H1 (cell line): ENCODE measurements around the gene TEX26. TPM values are rescaled to one million over a fixed set of nuclear protein-coding genes. Genes with fewer than 3 reads are reported as not detected.

Experiments used
- CTCF ChIA-PET: fragments of 300-600 bp; sonication (Branson Sonifier 250); formaldehyde crosslinking; loops from one replicate; lab custom pipeline; 2021; ENCODE audit not compliant: partially characterized antibody; lab: Charles Lee
- POLR2A ChIA-PET: fragments of 300-600 bp; sonication (Branson Sonifier 250); formaldehyde crosslinking; loops from one replicate; lab custom pipeline; 2021; ENCODE audit warnings: inconsistent platforms; ENCODE audit not compliant: partially characterized antibody; lab: Charles Lee
- DNase-seq, 2 experiments: peaks; one replicate each; pipeline versions ENCODE4 v3.0.0 to v3.0.0-alpha.2; 2010 to 2022; ENCODE audit warnings: low spot score in 2 of 2, low read depth in 1 of 2, mixed read lengths in 1 of 2
- FAIRE-seq: peaks from 2 replicates; lab custom pipeline; 2011; peaks lifted over from hg19 to GRCh38; lab: Jason Lieb, UNC
- H2AFZ ChIP-seq: 2 replicates; pipeline ENCODE4 v1.8.1; 2012; ENCODE audit warnings: low read length, inconsistent platforms
- H2AK5ac ChIP-seq: 2 replicates; pipeline ENCODE4 v1.6.1; 2013; ENCODE audit warnings: low read depth, low read length
- H2BK120ac ChIP-seq: replicated peaks from 2 replicates; pipeline ENCODE3; 2013; ENCODE audit warnings: low read depth, low read length, inconsistent platforms
- H2BK12ac ChIP-seq: 2 replicates; pipeline ENCODE4 v1.6.1; 2013; ENCODE audit warnings: low read depth, low read length
- H2BK15ac ChIP-seq: 2 replicates; pipeline ENCODE4 v1.6.1; 2013; ENCODE audit warnings: low read length
- H2BK20ac ChIP-seq: 2 replicates; pipeline ENCODE4 v1.6.1; 2013; ENCODE audit warnings: low read length
- H2BK5ac ChIP-seq: 2 replicates; pipeline ENCODE4 v1.6.1; 2013; ENCODE audit warnings: low read depth, low read length
- H3K14ac ChIP-seq: 2 replicates; pipeline ENCODE4 v1.6.1; 2013; ENCODE audit warnings: inconsistent platforms; ENCODE audit not compliant: insufficient read length
- H3K18ac ChIP-seq: 2 replicates; pipeline ENCODE4 v1.6.1; 2013; ENCODE audit warnings: low read length; ENCODE audit errors: extremely low read depth
- H3K23ac ChIP-seq: 2 replicates; pipeline ENCODE4 v1.6.1; 2013; ENCODE audit warnings: inconsistent platforms; ENCODE audit not compliant: insufficient read length
- H3K23me2 ChIP-seq: 2 replicates; pipeline ENCODE4 v1.6.1; 2013; ENCODE audit warnings: low read depth, low read length
- H3K27ac ChIP-seq: 2 replicates; pipeline ENCODE4 v1.6.1; 2011; ENCODE audit warnings: low read depth, low read length, inconsistent platforms
- H3K27me3 ChIP-seq, 4 experiments: replicated peaks in 1 of 4; 1 replicate in 1 of 4; 2 replicates in 3 of 4; pipeline versions ENCODE4 v1.6.1 to v1.8.1; 2011 to 2013; ENCODE audit warnings: low read length in 3 of 4, mild to moderate bottlenecking in 3 of 4, inconsistent platforms in 2 of 4, mixed read lengths in 2 of 4, moderate library complexity in 1 of 4; ENCODE audit not compliant: control insufficient read depth in 3 of 4, insufficient read depth in 3 of 4; ENCODE audit errors: extremely low read depth in 1 of 4
- H3K36me3 ChIP-seq, 4 experiments: 2 replicates each; pipeline versions ENCODE4 v1.6.1 to v1.8.1; 2011 to 2013; ENCODE audit warnings: mild to moderate bottlenecking in 4 of 4, low read length in 3 of 4, moderate library complexity in 2 of 4, control low read depth in 1 of 4, inconsistent platforms in 1 of 4; ENCODE audit not compliant: insufficient read depth in 4 of 4, control insufficient read depth in 2 of 4
- H3K4ac ChIP-seq: replicated peaks from 2 replicates; pipeline ENCODE3; 2013; ENCODE audit warnings: low read length, low read depth, mixed read lengths, inconsistent platforms; ENCODE audit not compliant: insufficient read length
- H3K4me1 ChIP-seq, 4 experiments: replicated peaks in 1 of 4; 1 replicate in 1 of 4; 2 replicates in 3 of 4; pipeline versions ENCODE4 v1.6.1 to v1.8.1; 2011 to 2013; ENCODE audit warnings: low read length in 3 of 4, inconsistent platforms in 2 of 4, mixed read lengths in 1 of 4; ENCODE audit not compliant: insufficient read depth in 4 of 4, control insufficient read depth in 3 of 4
- H3K4me2 ChIP-seq, 2 experiments: 2 replicates each; pipeline versions ENCODE4 v1.6.1 to v1.8.1; 2011 to 2013; ENCODE audit warnings: low read depth in 2 of 2, low read length in 2 of 2, control low read depth in 1 of 2, inconsistent platforms in 1 of 2, mild to moderate bottlenecking in 1 of 2; ENCODE audit not compliant: insufficient read depth in 1 of 2
- H3K4me3 ChIP-seq, 4 experiments: fragments of 200-600, 300-600 bp in 1 of 4; sonication (generic), shearing (Covaris generic), sonication (Bioruptor Twin) in 1 of 4; 2 replicates each; pipeline versions ENCODE4 v1.5.1 to v1.8.1; 2011 to 2016; ENCODE audit warnings: low read length in 4 of 4, low read depth in 3 of 4, control low read depth in 2 of 4, inconsistent platforms in 2 of 4, mild to moderate bottlenecking in 2 of 4, mixed read lengths in 1 of 4, moderate library complexity in 1 of 4; ENCODE audit not compliant: insufficient read depth in 2 of 4; ENCODE audit errors: extremely low read depth in 1 of 4
- H3K56ac ChIP-seq: replicated peaks from 2 replicates; pipeline ENCODE3; 2013; ENCODE audit warnings: low read depth, mild to moderate bottlenecking, mixed read lengths, low read length, inconsistent platforms; ENCODE audit not compliant: insufficient read length
- H3K79me1 ChIP-seq: 2 replicates; pipeline ENCODE4 v1.6.1; 2013; ENCODE audit warnings: low read depth, low read length, control low read depth
- H3K79me2 ChIP-seq, 2 experiments: 2 replicates each; pipeline versions ENCODE4 v1.6.1 to v1.8.1; 2012 to 2013; ENCODE audit warnings: low read length in 2 of 2, mild to moderate bottlenecking in 2 of 2, inconsistent platforms in 1 of 2; ENCODE audit not compliant: insufficient read depth in 2 of 2, control insufficient read depth in 1 of 2
- H3K9ac ChIP-seq, 4 experiments: replicated peaks in 1 of 4; 1 replicate in 1 of 4; 2 replicates in 3 of 4; pipeline versions ENCODE4 v1.6.1 to v1.8.1; 2011 to 2013; ENCODE audit warnings: low read depth in 3 of 4, low read length in 3 of 4, control low read depth in 2 of 4, mild to moderate bottlenecking in 2 of 4, moderate library complexity in 2 of 4, inconsistent platforms in 1 of 4; ENCODE audit errors: extremely low read depth in 1 of 4
- H3K9me3 ChIP-seq, 2 experiments: 2 replicates each; pipeline versions ENCODE4 v1.6.1 to v1.8.1; 2012 to 2013; ENCODE audit warnings: mild to moderate bottlenecking in 2 of 2, moderate library complexity in 2 of 2, control low read depth in 1 of 2, inconsistent platforms in 1 of 2, low read depth in 1 of 2, low read length in 1 of 2, mixed read lengths in 1 of 2; ENCODE audit not compliant: insufficient read depth in 2 of 2
- H4K20me1 ChIP-seq, 2 experiments: replicated peaks in 1 of 2; 2 replicates each; pipeline versions ENCODE3 to v1.8.1; 2011 to 2013; ENCODE audit warnings: inconsistent platforms in 2 of 2, low read length in 2 of 2, mild to moderate bottlenecking in 1 of 2; ENCODE audit not compliant: insufficient read depth in 2 of 2, control insufficient read depth in 1 of 2
- H4K5ac ChIP-seq: 2 replicates; pipeline ENCODE4 v1.6.1; 2013; ENCODE audit warnings: low read length, low read depth, mixed read lengths, inconsistent platforms; ENCODE audit not compliant: insufficient read length
- H4K8ac ChIP-seq: 2 replicates; pipeline ENCODE4 v1.8.0; 2013; ENCODE audit warnings: mild to moderate bottlenecking, moderate library complexity, low read length, inconsistent platforms; ENCODE audit not compliant: insufficient read depth; ENCODE audit errors: extremely low read depth
- H4K91ac ChIP-seq: replicated peaks from 2 replicates; pipeline ENCODE3; 2013; ENCODE audit warnings: low read length, mixed read lengths, inconsistent platforms; ENCODE audit not compliant: insufficient read length
- HDAC2 ChIP-seq, 2 experiments: fragments of 300-600 bp in 1 of 2; sonication (generic) in 1 of 2; IDR thresholded peaks; 2 replicates each; pipeline ENCODE4 v1.6.1; 2011 to 2012; ENCODE audit warnings: low read depth in 2 of 2, low read length in 2 of 2, mild to moderate bottlenecking in 2 of 2, moderate library complexity in 2 of 2, borderline replicate concordance in 1 of 2, inconsistent platforms in 1 of 2
- JUND ChIP-seq: IDR thresholded peaks from 2 replicates; pipeline ENCODE4 v1.6.1; 2011; ENCODE audit warnings: mild to moderate bottlenecking, improper control_type of control experiment, low read length
- SAP30 ChIP-seq: fragments of 300-600 bp; sonication (generic); IDR thresholded peaks from 2 replicates; pipeline ENCODE4 v1.7.1; 2012; ENCODE audit warnings: low read length, moderate library complexity, mild to moderate bottlenecking, inconsistent platforms; ENCODE audit not compliant: insufficient read depth, insufficient replicate concordance
- TCF12 ChIP-seq: IDR thresholded peaks from 2 replicates; pipeline ENCODE4 v1.6.1; 2011; ENCODE audit warnings: low read depth, mild to moderate bottlenecking, low read length
- USF2 ChIP-seq: IDR thresholded peaks from 2 replicates; pipeline ENCODE4 v1.6.1; 2011; ENCODE audit warnings: low read length, improper control_type of control experiment
- WGBS, 2 experiments: shearing (Covaris generic) in 1 of 2; methylation state at CpG; one replicate each; pipeline versions ENCODE4 v1.1.6 to v1.1.7; 2013 to 2015; ENCODE audit warnings: low lambda C conversion rate in 2 of 2, mixed read lengths in 2 of 2, inconsistent platforms in 1 of 2, low coverage in 1 of 2, missing lambda C conversion rate in 1 of 2; ENCODE audit not compliant: insufficient replicate concordance in 2 of 2, insufficient coverage in 1 of 2, insufficient read length in 1 of 2; ENCODE audit errors: extremely low coverage in 1 of 2, missing lambda C conversion rate in 1 of 2; 5-methylcytosine and 5-hydroxymethylcytosine counted together
- polyA plus RNA-seq, 7 experiments: library from polyadenylated mRNA; depleted of rRNA in 3 of 7; stranded (reverse) in 5 of 7; unstranded in 2 of 7; fragments of >200 nt in 5 of 7; fragments of 200-250 nt in 2 of 7; gene quantifications; 1 replicate in 5 of 7; 2 replicates in 1 of 7; 4 replicates in 1 of 7; pipeline versions ENCODE4 v1.2.1 to v1.2.3, GENCODE V29; 2011 to 2013; ENCODE audit warnings: missing spikeins in 2 of 7, mixed read lengths in 2 of 7
- total RNA-seq: library from RNA; stranded (reverse); fragmentation: NEBNext Ultra II Directional; extraction: Animal tissue kit (Norgen Biotek cat#: 25700); gene quantifications from 2 replicates; pipeline ENCODE4 v1.2.1, GENCODE V29; 2021

TEX26 gene
- total and polyA plus RNA-seq, 2 of the 8 experiments (the other 6 are each of a cell fraction or from before 2014, with no cell fraction given): not detected

- Histone ChIP-seq H3K9me3 (no peaks in the 10 kb centered on the region), H3K27ac (no peak overlapping the region), H2BK20ac (no peak overlapping the region), H3K79me1 (no peaks in the 10 kb centered on the region), H3K4me3 (no peak overlapping the region), H3K79me2 (no peaks in the 10 kb centered on the region), H4K91ac (no peak overlapping the region), H3K36me3 (no peaks in the 10 kb centered on the region), H3K4ac (no peak overlapping the region), H3K56ac (no peak overlapping the region), H2BK12ac (no peak overlapping the region), H2AFZ (no peak overlapping the region), H3K18ac (no peak overlapping the region), H2BK5ac (no peak overlapping the region), H3K23ac (no peak overlapping the region), H3K9ac (no peak overlapping the region), H4K8ac (no peak overlapping the region), H4K5ac (no peak overlapping the region), H2AK5ac (no peak overlapping the region), H2BK120ac (no peak overlapping the region), H3K27me3 (no peaks in the 10 kb centered on the region), H2BK15ac (no peak overlapping the region), H3K23me2 (no peaks in the 10 kb centered on the region), H3K14ac (no peak overlapping the region), H3K4me2 (no peak overlapping the region), H4K20me1 (no peaks in the 10 kb centered on the region), H3K4me1 (no peaks in the 10 kb centered on the region)
- no peak for FAIRE-seq
- no peak for DNase-seq
- TF ChIP-seq HDAC2 (IDR thresholded peaks at IDR 0.05; ENCODE audit: borderline replicate concordance in 1 of 2, low read depth in 2 of 2, low read length in 2 of 2) (no peak), TCF12 (no peak), JUND (no peak), SAP30 (no peak), USF2 (no peak)
- CTCF ChIA-PET: interaction anchor here (3.1 kb wide), 1 partner anchor 24 kb away, joined by 11 read pairs; no protein-coding TSS in a partner anchor
- 72% methylated on average over 3 of the region's 3 CpGs; no CpG with 5 or more reads in 1 of the 2 experiments for WGBS, 2 experiments
- POLR2A ChIA-PET: no interaction called here
Measured at GRCh38 chr13:31020996-31021395, 88.5 kb downstream of the TEX26 start.
